ENCODE measurements around the gene ARGFX. TPM values are rescaled to one million over a fixed set of nuclear protein-coding genes. Genes with fewer than 3 reads are reported as not detected.

ARGFX gene
- total and polyA plus RNA-seq, 2 of the 13 experiments (the other 11 are each of a cell fraction or from before 2014, with no cell fraction given): not detected

DNA sequence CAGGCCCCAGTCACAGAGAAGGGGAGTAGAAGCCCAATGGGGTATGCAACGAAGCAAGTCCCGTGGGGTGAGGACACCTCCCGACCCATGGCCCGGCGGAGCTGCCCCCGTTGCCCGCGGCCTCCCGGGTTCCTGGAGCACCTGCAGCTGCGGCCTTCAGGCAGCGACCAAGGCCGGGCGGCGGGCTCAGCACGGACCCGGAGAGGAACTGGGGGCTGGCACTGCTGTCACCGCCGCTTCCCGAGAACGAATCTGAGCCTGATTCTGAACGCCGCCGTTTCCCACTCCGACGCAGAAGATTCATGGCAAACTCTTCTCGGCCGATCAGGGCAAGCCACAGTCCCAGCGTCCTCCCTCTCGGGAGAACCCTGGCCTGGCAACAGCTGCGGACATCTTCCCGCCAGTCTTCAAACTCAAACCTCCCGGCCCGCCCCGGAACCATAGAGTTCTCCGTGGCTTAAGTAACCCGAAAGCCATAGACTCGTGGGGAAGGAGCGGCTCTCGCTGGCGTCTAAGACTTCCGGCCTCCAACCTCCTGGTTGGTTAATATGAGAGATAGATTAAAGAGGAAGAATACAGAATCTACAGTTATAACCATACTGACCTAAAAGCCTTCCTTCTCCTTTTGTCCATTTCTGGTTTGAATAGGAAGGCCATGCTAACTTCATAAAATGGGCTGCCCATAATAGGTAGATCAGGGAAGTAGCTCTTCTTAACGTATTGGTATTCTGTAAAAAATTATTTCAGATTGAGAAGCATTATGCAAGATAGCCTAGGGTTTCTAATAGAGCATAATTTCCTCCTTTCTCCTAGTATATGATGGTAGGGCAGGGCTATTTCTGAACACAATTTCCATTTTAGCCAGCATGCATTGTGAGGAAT lies 21.9 kb upstream of the ARGFX start, which contains the start of gene POLQ (continued):
- TF ChIP-seq CREM (IDR thresholded peaks at IDR 0.05): 0 out of 2 replicates have a peak, but pooled peaks have one; percentile 45
- no peak for TF ChIP-seq CREM (CRISPR knock-in tag; IDR thresholded peaks at IDR 0.05)
- TF ChIP-seq, protein P1, sequence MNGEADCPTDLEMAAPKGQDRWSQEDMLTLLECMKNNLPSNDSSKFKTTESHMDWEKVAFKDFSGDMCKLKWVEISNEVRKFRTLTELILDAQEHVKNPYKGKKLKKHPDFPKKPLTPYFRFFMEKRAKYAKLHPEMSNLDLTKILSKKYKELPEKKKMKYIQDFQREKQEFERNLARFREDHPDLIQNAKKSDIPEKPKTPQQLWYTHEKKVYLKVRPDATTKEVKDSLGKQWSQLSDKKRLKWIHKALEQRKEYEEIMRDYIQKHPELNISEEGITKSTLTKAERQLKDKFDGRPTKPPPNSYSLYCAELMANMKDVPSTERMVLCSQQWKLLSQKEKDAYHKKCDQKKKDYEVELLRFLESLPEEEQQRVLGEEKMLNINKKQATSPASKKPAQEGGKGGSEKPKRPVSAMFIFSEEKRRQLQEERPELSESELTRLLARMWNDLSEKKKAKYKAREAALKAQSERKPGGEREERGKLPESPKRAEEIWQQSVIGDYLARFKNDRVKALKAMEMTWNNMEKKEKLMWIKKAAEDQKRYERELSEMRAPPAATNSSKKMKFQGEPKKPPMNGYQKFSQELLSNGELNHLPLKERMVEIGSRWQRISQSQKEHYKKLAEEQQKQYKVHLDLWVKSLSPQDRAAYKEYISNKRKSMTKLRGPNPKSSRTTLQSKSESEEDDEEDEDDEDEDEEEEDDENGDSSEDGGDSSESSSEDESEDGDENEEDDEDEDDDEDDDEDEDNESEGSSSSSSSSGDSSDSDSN (CRISPR knock-in tag; IDR thresholded peaks at IDR 0.05): peak; percentile 76
- TF ChIP-seq BHLHE40 (IDR thresholded peaks at IDR 0.05; ENCODE audit: low read length): no peak
- TF ChIP-seq MAFG (CRISPR knock-in tag; IDR thresholded peaks at IDR 0.05): no peak
- peak; percentile 20 for TF ChIP-seq HNRNPLL (IDR thresholded peaks at IDR 0.05; ENCODE audit: low read depth, low read length, poor library complexity, severe bottlenecking)
- TF ChIP-seq, protein P2, sequence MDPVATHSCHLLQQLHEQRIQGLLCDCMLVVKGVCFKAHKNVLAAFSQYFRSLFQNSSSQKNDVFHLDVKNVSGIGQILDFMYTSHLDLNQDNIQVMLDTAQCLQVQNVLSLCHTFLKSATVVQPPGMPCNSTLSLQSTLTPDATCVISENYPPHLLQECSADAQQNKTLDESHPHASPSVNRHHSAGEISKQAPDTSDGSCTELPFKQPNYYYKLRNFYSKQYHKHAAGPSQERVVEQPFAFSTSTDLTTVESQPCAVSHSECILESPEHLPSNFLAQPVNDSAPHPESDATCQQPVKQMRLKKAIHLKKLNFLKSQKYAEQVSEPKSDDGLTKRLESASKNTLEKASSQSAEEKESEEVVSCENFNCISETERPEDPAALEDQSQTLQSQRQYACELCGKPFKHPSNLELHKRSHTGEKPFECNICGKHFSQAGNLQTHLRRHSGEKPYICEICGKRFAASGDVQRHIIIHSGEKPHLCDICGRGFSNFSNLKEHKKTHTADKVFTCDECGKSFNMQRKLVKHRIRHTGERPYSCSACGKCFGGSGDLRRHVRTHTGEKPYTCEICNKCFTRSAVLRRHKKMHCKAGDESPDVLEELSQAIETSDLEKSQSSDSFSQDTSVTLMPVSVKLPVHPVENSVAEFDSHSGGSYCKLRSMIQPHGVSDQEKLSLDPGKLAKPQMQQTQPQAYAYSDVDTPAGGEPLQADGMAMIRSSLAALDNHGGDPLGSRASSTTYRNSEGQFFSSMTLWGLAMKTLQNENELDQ (CRISPR knock-in tag; IDR thresholded peaks at IDR 0.05; ENCODE audit: borderline replicate concordance): no peak
- TF ChIP-seq, protein P3, sequence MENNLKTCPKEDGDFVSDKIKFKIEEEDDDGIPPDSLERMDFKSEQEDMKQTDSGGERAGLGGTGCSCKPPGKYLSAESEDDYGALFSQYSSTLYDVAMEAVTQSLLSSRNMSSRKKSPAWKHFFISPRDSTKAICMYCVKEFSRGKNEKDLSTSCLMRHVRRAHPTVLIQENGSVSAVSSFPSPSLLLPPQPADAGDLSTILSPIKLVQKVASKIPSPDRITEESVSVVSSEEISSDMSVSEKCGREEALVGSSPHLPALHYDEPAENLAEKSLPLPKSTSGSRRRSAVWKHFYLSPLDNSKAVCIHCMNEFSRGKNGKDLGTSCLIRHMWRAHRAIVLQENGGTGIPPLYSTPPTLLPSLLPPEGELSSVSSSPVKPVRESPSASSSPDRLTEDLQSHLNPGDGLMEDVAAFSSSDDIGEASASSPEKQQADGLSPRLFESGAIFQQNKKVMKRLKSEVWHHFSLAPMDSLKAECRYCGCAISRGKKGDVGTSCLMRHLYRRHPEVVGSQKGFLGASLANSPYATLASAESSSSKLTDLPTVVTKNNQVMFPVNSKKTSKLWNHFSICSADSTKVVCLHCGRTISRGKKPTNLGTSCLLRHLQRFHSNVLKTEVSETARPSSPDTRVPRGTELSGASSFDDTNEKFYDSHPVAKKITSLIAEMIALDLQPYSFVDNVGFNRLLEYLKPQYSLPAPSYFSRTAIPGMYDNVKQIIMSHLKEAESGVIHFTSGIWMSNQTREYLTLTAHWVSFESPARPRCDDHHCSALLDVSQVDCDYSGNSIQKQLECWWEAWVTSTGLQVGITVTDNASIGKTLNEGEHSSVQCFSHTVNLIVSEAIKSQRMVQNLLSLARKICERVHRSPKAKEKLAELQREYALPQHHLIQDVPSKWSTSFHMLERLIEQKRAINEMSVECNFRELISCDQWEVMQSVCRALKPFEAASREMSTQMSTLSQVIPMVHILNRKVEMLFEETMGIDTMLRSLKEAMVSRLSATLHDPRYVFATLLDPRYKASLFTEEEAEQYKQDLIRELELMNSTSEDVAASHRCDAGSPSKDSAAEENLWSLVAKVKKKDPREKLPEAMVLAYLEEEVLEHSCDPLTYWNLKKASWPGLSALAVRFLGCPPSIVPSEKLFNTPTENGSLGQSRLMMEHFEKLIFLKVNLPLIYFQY (CRISPR knock-in tag; IDR thresholded peaks at IDR 0.05; ENCODE audit: borderline replicate concordance): no peak
- TF ChIP-seq JUND (CRISPR knock-in tag; IDR thresholded peaks at IDR 0.05): no peak
- no peak for TF ChIP-seq RAD51 (IDR thresholded peaks at IDR 0.05; ENCODE audit: borderline replicate concordance)
- TF ChIP-seq SP4 (CRISPR knock-in tag; IDR thresholded peaks at IDR 0.05): peak; percentile 61; the same call in 1 of the 2 replicates
- TF ChIP-seq PHF8 (CRISPR knock-in tag; IDR thresholded peaks at IDR 0.05): peak; percentile 87
- no peak for TF ChIP-seq ZBTB21 (CRISPR knock-in tag; IDR thresholded peaks at IDR 0.05)
- TF ChIP-seq, protein P4, sequence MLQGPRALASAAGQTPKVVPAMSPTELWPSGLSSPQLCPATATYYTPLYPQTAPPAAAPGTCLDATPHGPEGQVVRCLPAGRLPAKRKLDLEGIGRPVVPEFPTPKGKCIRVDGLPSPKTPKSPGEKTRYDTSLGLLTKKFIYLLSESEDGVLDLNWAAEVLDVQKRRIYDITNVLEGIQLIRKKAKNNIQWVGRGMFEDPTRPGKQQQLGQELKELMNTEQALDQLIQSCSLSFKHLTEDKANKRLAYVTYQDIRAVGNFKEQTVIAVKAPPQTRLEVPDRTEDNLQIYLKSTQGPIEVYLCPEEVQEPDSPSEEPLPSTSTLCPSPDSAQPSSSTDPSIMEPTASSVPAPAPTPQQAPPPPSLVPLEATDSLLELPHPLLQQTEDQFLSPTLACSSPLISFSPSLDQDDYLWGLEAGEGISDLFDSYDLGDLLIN (CRISPR knock-in tag; IDR thresholded peaks at IDR 0.05; ENCODE audit: borderline replicate concordance): peak; percentile 31; the same call in 1 of the 2 replicates
- TF ChIP-seq, protein P5, sequence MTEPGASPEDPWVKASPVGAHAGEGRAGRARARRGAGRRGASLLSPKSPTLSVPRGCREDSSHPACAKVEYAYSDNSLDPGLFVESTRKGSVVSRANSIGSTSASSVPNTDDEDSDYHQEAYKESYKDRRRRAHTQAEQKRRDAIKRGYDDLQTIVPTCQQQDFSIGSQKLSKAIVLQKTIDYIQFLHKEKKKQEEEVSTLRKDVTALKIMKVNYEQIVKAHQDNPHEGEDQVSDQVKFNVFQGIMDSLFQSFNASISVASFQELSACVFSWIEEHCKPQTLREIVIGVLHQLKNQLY (CRISPR knock-in tag; IDR thresholded peaks at IDR 0.05): no peak
- TF ChIP-seq, protein P6, sequence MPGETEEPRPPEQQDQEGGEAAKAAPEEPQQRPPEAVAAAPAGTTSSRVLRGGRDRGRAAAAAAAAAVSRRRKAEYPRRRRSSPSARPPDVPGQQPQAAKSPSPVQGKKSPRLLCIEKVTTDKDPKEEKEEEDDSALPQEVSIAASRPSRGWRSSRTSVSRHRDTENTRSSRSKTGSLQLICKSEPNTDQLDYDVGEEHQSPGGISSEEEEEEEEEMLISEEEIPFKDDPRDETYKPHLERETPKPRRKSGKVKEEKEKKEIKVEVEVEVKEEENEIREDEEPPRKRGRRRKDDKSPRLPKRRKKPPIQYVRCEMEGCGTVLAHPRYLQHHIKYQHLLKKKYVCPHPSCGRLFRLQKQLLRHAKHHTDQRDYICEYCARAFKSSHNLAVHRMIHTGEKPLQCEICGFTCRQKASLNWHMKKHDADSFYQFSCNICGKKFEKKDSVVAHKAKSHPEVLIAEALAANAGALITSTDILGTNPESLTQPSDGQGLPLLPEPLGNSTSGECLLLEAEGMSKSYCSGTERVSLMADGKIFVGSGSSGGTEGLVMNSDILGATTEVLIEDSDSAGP (CRISPR knock-in tag; IDR thresholded peaks at IDR 0.05; ENCODE audit: borderline replicate concordance): peak; percentile 74; the same call in 1 of the 2 replicates

All from HepG2 (cell line).